Left hindlimb (tissue), 1 donor: ENCODE data around the gene MCF2L.
"Not testable (repeated sequence)": the region's sequence is repeated elsewhere in the genome, so short reads cannot be mapped to it uniquely, and the experiment has no call there.

Source experiments
- DNase-seq: peaks from one replicate; pipeline ENCODE4 v3.0.0-alpha.2; 2018

Gene MCF2L

DNA sequence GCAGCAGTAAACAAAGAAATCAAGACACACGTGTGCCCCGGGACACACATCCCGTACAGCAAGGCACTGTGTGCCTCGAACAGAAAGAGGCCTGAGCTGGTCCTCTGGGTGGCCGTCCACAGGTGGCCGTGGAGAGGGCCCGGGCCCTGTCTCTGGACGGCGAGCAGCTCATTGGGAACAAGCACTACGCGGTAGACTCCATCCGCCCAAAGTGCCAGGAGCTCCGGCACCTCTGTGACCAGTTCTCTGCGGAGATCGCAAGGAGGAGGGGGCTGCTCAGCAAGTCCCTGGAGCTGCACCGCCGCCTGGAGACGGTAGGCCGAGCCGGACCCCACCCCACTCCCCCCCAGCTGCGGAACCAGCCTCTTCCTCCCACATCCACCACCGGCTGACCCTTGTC is 105.9 kb downstream of the MCF2L start:
- DNase-seq = no peak

DNA sequence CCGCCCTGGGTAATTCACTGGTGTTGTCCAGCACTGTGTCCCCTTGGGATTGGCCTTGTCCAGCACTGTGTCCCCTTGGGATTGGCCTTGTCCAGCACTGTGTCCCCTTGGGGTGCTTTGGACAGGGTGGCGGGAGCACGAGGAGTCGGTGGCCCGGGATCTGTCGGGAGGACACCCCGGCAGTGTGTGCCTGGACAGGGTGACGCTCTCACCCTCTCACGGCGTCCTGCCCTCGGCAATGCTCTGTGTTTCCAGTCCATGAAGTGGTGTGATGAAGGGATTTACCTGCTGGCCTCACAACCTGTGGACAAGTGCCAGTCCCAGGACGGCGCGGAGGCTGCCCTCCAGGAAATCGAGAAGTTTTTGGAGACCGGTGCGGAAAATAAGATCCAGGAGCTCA is 106.7 kb downstream of the MCF2L start:
- DNase-seq = no peak

DNA sequence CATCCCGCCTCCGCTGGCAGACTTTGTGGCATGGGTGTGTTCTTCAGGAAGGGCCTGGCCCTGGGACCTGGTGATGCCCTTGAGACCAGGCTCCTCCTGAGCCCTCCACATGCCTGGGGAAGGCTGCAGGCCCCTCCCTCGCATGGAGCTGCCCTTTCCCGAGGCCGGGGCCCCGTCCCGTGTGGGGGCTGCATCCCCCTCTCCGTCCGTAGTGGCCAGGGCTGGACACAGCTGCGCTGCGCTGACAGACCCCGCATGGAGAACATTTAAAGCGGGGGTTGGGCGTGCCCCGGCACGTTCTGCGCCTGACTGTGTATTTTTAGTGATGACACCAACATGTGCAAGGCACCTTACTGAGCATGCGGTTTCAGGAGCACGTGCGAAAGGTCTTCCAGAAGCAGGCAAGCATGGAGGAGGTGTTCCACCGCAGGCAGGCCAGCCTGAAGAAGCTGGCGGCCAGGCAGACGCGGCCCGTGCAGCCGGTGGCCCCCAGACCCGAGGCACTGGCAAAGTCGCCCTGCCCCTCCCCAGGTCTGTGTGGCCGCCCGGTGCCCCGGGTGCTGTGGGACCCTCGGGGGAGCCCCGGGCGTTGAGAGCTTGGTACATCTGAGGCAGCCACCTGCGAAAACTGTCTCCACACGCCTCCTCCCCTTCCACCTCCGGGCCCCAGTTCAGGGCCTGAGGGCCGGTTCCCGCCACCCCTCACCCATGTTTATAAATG is 107.8 kb downstream of the MCF2L start:
- DNase-seq = peak; percentile 27

DNA sequence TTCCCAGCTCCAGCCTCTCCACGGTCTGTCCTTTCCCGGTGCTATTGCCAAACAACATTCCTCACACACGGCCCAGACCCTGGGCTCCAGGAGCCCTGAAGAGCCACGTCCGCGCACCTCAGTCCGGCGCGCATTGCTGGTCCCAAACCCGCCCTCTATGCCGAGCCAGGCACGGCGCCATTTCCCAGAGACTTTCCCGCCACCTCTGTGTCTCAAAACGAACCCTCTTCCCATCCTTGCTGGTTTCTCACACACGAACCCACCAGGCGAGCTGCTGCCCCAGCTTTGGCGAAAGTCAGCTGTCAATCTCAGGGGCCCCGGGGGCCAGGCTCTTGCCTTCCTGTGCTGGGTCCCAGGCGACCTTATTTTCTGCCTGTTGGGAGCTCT is 108.5 kb downstream of the MCF2L start:
- peak; percentile 18 for DNase-seq

DNA sequence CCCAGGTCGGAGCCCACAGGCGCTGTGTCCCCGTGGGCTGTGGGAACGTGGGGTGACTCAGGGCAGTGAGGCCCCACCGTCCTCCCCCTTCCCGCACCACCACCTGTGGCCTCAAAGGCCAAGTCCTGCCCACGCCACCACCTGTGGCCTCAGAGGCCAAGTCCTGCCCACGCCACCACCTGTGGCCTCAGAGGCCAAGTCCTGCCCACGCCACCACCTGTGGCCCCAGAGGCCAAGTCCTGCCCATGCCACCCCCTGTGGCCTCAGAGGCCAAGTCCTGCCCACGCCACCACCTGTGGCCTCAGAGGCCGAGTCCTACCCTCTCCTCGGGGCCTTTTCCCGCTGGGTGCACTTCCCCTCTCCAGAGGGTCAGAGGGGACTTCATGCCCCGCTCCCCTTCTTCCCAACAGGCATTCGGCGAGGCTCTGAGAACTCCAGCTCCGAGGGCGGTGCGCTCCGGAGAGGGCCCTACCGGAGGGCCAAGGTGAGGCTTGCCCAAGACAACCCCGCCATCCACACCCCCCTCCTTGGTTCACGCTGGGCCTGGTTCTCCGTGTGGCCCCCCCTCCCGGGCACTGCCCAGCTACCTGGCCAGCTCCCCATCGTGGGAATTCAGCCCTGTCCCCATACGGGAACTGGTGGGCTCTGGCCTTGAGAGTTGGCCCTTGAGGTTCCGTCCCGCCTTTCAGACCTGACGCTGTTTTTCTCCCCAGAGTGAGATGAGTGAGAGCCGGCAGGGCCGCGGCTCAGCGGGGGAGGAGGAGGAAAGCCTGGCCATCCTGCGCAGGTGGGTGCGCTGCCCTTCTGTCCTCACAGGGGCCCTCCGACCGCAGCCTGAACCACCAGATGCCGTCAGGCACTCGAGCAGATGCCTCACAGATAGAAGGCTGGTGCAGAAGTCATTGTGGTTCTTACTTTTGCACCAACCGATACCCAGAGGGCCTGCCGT is 109.2 kb downstream of the MCF2L start:
- peak; percentile 23 for DNase-seq

DNA sequence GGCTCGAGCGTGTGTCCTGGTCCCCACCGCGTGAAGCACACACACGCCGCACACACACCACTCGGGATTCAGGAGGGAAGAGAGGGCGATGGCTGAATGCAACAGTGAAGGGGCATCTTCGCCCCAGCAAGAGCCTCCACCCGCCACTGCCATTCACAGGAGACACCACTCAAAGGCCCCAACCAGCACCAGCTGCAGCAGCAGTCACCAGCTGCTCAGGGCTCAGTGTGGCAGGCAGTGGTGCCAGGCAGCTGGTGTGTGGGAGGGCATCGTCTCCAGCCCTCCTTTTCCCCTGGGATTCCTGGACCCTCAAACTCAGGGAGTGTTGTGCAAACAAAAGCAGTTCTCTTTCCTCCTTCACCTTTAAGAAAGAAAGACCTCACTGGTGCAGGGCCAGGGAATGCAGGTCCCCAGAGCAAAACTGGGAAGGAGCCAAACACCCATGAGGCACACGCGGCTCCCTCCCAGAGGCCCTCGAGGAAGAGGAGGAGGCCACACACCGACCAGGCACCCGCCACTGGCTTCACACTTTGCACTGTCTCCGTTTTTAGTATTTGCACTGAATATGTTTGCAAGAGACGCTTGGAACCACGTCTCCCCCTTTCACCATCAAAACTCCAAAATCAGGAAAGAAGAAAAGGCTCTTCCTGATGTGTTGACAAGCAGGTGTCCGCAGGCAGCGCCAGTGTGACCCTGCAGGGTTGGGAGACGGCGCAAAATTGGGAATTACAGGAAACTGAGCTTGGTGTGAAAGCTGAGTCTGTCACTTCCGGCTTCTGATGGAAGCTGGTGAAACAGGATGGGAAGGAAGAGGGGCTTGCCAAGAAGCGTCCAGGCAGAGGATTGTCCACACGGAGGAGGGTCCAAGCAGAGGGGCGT is 110.1 kb downstream of the MCF2L start:
- peak; percentile 72 for DNase-seq

DNA sequence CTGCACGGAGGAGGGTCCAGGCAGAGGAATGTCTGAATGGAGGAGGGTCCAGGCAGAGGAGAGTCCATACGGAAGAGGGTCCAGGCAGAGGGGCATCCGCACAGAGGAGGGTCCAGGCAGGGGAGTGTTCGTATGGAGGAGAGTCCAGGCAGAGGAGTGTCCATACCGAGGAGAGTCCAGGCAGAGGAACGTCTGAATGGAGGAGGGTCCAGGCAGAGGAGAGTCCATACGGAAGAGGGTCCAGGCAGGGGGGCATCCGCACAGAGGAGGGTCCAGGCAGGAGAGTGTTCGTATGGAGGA is 110.7 kb downstream of the MCF2L start:
- DNase-seq = not testable (repeated sequence)

DNA sequence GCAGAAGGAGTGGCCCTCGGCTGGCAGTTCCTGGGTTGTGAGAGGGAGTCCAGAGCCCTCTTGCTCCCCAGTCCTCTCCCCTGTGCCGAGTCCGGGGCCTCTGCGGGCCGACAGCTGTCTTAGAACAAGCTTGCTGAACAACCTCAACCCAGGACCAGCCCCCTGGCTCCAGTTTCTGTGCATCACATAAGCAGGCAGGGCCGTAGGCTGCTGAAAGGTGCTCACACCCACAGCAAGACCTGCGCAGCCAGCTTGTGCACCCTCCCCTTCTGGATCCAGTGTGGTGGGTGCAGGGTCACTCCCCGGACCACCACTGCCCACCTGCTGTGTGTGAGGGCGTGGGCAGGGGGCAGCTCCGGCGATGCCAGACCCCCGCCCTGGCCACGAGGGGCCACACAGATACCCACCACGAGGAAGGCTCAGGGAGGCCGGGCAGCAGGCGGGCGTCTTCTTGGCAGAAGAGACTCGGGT is 111.4 kb downstream of the MCF2L start:
- no peak for DNase-seq

DNA sequence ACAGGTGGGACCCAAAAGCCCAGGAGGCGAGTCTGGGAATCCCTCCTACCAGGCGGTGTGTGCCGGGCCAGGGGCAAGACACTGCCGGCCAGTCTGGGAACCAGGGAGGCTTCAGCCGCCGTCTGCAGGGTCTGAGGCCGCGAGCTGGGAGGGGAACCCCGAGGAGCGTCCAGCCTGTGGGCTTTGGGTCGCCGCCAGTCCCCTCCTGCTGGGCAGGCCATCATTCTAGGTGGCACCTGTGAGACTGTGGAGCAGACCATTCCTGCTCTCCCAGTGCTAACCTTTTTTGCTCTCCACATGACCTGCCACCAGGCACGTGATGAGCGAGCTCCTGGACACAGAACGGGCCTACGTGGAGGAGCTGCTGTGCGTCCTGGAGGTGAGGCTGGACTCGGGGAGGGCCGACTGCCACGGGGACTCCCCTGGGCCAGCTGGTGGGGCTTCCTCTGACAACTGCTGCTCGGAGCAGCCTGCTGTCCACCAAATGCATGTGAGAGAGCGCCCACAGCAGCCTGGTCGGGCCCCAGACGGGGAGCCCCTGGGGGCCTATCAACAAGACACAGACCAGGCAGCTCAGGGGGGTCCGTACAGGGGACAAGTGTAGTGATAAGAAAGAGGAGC is 112.0 kb downstream of the MCF2L start:
- DNase-seq = no peak

DNA sequence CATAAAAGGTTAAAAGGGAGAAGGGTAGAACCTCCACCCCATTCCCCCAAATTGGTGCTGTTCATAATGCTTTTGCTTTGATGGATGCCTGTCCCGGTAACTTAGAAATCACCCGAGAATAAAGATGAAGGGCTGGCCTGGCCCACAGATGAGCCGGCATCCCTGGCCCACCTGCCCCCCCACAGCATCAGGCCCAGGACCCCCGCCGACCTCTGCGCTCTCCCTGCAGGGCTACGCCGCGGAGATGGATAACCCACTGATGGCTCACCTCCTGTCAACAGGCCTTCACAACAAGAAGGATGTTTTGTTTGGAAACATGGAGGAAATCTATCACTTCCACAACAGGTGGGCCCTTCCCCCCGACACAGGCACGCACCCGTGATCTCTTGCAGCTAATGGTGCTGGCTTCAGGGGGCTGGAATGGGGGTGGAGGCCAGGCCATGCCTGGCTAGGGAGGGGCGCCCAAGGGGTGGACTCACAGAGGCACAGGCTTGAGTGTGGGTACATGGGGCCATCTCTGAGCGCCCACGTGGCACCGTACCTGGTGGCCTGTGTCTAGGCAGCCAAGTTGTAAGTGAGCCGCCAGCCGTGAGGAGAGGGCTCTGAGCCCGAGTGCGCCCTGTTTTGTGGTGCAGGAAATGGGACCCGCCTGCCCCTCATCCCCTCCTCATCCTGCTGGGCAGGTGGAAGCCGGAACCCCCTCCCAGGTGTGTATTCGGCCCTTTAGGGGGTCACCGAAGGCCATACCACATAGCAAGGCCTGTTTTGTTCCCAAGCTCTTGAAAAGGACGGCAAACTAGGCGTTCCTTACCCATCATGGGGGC is 113.4 kb downstream of the MCF2L start:
- no peak for DNase-seq

DNA sequence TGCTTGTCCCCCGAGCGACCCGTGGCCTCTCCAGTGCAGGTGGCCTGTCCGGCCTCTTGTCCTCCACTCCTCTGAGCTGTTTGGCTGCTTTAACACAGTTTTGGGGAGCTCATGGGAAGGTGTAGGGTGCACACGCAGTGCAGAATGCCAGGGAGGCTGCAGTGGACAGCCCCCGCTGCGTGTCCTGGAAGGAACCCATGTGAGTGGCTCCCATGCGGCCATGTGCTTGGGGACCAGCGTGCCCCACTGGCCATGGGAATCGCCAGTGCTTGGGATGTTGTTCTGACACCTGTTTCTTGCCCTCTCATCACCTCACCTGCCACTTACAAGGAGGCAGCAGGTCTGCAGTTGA is 114.0 kb downstream of the MCF2L start:
- DNase-seq = no peak

DNA sequence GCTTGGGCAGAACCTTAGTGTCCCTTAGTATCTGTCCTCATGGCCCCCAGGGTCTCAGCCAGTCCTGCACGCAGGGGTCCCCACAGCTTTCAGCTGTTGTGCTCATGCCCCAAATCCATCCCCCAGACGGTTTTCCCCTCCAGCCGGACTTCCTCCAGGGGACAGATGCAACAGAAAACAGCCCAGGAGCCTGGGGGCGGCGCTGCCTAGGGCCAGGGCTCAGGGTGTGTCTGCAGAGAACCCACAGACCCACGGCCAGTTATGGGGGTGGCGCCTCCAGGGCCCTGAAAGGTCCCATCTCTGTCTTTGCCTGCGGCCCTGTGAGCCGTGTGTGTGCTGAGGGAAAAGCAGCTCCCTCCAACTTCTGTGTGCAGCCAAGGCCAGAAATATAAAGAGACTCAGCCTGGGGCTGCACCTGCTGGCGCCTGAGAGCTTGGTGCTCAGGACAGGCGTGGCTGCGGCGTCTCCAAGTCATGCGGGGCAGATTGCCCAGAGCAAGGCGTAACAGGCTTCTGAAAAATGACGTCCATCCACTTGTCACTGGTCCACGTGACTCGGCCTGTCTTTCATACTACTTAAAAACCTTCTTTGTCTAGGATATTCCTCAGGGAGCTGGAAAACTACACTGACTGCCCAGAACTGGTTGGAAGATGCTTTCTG is 114.5 kb downstream of the MCF2L start:
- peak; percentile 74 for DNase-seq

DNA sequence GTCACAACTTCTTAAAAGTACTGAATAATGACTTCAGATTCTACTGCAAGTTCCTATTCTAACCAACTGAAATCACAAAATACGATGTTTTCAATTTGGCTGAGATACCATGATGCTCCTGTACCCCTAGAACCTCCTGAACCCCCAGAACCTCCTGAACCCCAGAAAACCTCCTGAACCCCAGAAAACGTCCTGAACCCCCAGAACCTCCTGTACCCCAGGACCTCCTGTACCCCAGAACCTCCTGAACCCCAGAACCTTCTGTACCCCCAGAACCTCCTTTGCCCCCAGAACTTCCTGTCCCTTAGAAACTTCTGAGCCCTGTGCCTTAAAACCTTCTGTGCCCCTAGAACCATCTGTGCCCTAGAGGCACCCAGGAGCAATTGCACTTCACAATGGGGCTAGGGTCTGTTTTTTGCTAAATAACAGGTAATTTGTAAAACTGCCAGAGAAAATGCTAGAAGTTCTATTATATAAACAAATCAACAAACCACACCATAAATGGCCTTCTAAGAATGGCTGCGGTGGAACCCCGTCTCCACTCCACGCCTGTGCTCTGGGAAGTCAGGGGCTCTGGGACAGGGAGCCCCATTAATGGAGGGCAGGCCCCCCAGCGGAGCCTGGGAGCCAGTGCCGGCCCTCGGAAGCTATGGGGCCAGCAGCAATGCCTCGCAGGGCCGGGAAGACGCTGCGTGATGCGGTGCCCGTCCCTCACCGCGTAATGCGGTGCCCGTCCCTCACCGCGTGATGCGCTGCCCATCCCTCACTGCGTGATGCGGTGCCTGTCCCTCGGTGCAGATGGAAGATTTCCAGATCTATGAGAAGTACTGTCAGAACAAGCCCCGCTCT is 115.3 kb downstream of the MCF2L start:
- DNase-seq = peak; percentile 18

DNA sequence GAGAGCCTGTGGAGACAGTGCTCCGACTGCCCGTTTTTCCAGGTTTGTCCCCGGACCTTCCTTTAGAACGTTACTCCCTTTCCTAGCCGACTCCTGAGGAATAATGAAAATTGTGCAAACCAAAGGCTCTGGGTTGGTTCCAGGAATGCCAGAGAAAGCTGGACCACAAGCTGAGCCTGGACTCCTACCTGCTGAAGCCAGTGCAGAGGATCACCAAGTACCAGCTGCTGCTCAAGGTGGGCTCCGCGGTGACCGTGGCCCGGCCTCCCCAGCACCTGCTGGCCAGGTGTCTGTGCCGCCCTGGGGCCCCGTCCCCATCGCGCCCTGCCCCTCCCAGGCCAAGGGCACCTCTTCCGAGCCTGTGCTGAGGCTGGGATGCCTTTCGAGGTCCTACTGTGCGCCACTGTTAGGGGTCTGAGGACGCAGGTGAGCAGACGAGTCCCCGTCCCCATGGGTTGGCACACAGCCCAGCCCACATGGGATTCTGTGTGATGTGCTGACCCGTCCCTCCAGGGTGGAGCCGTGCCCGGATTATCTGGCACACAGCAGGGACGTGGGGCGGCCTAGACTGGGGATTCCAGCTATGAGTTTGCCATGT is 116.0 kb downstream of the MCF2L start:
- DNase-seq = peak; percentile 19

DNA sequence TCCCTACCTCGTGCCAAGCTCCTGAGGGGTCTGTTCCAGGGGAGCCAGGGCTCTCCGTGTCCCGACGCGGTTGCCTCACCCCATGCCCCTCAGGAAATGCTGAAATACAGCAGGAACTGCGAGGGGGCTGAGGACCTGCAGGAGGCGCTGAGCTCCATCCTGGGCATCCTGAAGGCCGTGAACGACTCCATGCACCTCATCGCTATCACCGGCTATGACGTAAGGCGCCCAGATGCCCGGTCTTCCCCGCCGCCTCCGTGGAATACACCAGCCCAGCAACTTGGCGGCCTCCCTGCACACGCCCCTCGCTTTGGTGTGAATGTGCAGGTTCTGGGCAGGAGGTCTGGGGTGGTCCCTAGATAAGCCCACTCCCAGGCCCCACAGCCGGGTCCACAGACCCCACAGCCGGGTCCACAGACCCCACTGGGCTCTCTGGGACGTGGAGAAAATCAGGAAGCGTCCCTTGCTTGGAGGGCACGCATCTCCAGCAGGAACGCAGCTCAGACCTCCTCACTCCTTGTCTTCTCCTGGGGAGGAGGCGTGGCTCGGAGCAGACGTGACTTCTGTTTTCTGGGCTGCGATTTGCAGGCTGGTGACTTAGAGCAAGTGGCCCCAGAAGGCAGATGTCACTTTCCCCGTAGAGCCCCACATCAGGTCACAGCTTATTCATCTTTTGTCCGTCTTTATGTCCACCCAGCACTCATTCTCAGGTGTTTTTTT is 117.2 kb downstream of the MCF2L start:
- DNase-seq = peak; percentile 18

DNA sequence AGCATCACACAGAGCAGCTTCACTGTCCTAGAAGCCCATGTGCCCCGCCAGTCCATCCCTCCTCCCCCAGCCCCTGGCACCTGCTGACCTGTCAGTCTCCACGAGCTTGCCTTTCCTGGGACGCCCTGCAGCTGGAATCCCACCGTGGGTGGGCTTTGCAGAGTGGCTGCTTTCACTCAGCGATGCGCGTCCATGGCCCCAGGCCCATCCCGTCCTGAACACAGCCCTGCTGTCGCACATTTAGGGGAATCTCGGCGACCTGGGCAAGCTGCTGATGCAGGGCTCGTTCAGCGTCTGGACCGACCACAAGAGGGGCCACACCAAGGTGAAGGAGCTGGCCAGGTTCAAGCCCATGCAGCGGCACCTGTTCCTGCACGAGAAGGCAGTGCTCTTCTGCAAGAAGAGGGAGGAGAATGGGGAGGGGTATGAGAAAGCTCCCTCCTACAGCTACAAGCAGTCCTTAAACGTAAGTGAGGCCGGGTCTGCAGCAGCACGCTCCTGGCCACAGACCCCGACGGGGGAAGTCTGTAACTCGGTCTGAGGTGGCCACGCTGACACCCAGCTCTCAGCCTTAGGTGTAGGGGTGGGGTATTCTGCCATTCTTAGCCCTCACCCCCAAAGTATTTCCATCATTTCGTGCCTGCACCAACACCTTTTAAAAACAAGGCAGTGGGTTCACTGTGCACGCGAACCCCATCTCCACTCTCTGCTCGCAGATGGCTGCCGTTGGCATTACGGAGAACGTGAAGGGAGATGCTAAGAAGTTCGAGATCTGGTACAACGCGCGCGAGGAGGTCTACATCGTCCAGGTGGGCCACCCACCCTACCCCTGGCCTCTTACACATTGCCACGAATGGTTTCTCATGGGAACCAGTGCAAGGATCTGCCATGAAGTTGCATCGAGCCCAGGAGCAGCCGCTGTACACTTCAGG is 118.2 kb downstream of the MCF2L start:
- DNase-seq = peak; percentile 23

DNA sequence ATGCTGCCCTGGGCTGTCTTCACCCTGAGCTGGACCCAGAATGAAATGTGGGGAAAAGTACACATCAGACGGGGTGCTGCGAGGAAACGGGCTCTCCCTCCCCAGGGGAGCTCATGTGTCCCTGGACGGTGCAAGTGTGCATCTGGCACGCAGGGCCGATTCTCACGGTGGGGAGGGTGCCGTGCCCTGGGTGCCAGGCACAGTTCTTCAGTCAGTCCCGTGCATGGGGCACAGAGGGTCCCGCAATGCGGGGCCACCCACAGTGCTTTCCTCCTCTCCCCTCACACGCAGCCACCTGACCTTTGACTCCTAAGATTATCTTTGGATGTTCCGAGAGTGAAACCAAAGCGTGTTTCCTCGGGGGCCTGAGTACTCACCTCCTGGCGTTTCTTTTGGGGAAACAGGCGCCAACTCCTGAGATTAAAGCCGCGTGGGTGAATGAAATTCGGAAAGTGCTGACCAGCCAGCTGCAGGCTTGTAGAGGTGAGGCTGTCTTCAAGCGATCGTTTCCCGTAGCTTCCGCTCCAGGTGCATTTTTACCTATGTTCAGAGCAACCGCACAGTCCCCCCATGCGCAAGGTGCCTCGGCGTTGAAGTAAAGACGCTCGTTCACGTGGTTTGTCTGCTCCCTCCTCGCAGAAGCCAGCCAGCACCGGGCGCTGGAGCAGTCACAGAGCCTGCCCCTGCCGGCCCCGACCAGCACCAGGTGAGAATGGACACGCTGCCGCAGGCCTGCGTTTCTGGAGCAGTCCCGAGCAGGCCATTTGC is 119.1 kb downstream of the MCF2L start:
- DNase-seq = peak; percentile 8
